Mammary epithelial cell (primary cell): ENCODE data around the gene ZBED5.

Experiments
- EZH2 ChIP-seq: IDR thresholded peaks from 2 replicates; pipeline ENCODE4 v1.6.1; 2012; ENCODE audit warnings: low read length, inconsistent platforms, borderline replicate concordance
- TF ChIP-seq, protein P1 (sequence below), 2 donors: IDR thresholded peaks in 1 of 2; conservative IDR thresholded peaks in 1 of 2; 2 replicates each; pipeline ENCODE4 v1.5.1; 2011 to 2012; ENCODE audit warnings: inconsistent platforms in 2 of 2, low read length in 2 of 2, mild to moderate bottlenecking in 2 of 2, control low read depth in 1 of 2, low read depth in 1 of 2; ENCODE audit not compliant: insufficient read depth in 1 of 2; ENCODE audit errors: extremely low read depth in 1 of 2

DNA sequence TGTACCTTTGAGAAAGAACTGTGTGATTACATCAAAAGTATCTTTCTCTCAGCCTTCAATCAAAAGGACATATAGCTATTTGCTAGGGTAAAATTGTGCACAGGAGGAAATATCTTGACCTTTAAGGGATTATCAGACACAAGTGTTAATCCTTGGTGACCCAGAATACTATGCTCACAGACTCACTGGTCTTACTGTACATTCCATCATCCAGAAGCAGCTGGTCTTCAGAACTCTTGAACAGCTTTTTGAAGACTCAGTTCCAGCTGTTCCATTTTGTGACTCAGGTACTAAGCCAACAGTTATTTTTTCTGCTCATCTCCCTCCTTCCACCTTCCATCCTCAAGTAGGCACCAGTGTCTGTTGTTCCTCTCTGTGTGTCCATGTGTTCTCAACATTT lies 19.8 kb downstream of the ZBED5 start:
- TF ChIP-seq, protein P1, sequence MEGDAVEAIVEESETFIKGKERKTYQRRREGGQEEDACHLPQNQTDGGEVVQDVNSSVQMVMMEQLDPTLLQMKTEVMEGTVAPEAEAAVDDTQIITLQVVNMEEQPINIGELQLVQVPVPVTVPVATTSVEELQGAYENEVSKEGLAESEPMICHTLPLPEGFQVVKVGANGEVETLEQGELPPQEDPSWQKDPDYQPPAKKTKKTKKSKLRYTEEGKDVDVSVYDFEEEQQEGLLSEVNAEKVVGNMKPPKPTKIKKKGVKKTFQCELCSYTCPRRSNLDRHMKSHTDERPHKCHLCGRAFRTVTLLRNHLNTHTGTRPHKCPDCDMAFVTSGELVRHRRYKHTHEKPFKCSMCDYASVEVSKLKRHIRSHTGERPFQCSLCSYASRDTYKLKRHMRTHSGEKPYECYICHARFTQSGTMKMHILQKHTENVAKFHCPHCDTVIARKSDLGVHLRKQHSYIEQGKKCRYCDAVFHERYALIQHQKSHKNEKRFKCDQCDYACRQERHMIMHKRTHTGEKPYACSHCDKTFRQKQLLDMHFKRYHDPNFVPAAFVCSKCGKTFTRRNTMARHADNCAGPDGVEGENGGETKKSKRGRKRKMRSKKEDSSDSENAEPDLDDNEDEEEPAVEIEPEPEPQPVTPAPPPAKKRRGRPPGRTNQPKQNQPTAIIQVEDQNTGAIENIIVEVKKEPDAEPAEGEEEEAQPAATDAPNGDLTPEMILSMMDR (conservative IDR thresholded peaks at IDR 0.05 in 1 of 2, IDR thresholded peaks at IDR 0.05 in 1 of 2; ENCODE audit: extremely low read depth in 1 of 2, insufficient read depth in 1 of 2, low read depth in 1 of 2, low read length in 2 of 2), result no peak
- TF ChIP-seq EZH2, result no peak
